ENCODE results near the gene UCKL1. TPM values are rescaled to one million over a fixed set of nuclear protein-coding genes. Genes with fewer than 3 reads are reported as not detected.

UCKL1 gene
- polyA plus RNA-seq, 3 donors, result 10.9 to 65.8 (median 14.5) TPM

GRCh38 chr20:63964412-63964811 lies 8.2 kb upstream of the UCKL1 start:
- Histone ChIP-seq H4K20me1 (ENCODE audit: insufficient read depth, low read length) (no peaks in the 10 kb centered on the region), H3K4me1 (ENCODE audit: control insufficient read depth in 1 of 2, insufficient read depth in 2 of 2, low read length in 2 of 2) (peaks cover 6 to 8% of the 10 kb centered on the region in 2 donors), H3K4me3 (replicated peaks in 1 of 3; ENCODE audit: low read depth in 2 of 3, low read length in 3 of 3) (no peak overlapping the region), H3K9ac (ENCODE audit: insufficient read depth, low read length, poor library complexity, severe bottlenecking) (no peak overlapping the region), H3K27me3 (ENCODE audit: control insufficient read depth in 2 of 2, insufficient read depth in 2 of 2, low read length in 2 of 2) (peaks cover 0 to 3% of the 10 kb centered on the region in 2 donors), H3K9me3 (replicated peaks in 1 of 2; ENCODE audit: control insufficient read depth in 1 of 2, insufficient read depth in 1 of 2, low read length in 2 of 2) (peaks cover 0 to 24% of the 10 kb centered on the region in 2 donors), H3K27ac (ENCODE audit: low read depth in 1 of 2, low read length in 2 of 2) (no peak overlapping the region), H3K4me2 (replicated peaks; ENCODE audit: extremely low read depth, low read length, poor library complexity, severe bottlenecking) (no peak overlapping the region), H3K79me2 (ENCODE audit: insufficient read depth, low read length) (no peaks in the 10 kb centered on the region), H2AFZ (ENCODE audit: insufficient read depth, low read depth, low read length, poor library complexity, severe bottlenecking) (no peak overlapping the region), H3K36me3 (replicated peaks in 1 of 2; ENCODE audit: control insufficient read depth in 1 of 2, insufficient read depth in 2 of 2, low read length in 2 of 2) (peaks cover 4 to 16% of the 10 kb centered on the region in 2 donors)
- Mint-ChIP-seq H3K27ac (no peak overlapping the region), H3K4me1 (peaks cover 8% of the 10 kb centered on the region), H3K4me3 (no peak overlapping the region), H3K36me3 (peaks cover 17 to 30% of the 10 kb centered on the region in 2 donors), H3K9me3 (peaks cover 0 to 32% (median 14%) of the 10 kb centered on the region in 7 donors), H3K27me3 (ENCODE audit: low read depth in 3 of 3) (peaks cover 4 to 7% (median 5%) of the 10 kb centered on the region in 3 donors)
- TF ChIP-seq CTCF (IDR thresholded peaks at IDR 0.05), result no peak
- no peak for DNase-seq
- intact Hi-C loops (cut with micrococcal nuclease), result no loop called here
- 95% methylated on average over 10 of the region's 16 CpGs for WGBS (ENCODE audit: insufficient coverage)

DNA sequence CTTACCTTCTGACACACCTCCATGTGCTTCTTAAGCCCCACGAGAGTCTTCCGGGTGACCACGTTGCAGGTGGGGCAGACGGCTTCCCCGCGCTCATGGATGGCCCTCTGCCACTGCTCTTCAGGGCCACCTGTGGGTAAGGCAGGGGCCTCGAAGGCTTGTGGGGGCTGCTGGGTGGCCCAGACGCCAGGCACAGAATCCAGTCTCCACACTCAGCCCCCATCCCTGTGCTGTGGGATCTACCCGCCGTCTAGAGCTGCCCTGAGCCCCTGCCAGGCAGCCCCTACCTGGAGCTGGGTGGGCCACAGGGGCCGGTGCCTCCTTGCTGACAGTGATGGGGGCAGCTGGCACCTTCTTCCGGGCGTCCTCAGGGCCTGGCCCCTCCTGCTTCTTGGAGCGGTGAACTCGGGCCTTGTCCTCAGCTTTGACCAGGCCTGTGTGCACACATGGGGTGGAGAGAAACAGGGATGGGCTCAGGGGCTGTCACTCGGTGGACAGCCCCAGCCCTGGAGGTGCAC lies 7.6 kb upstream of the UCKL1 start:
- H3K4me3 Mint-ChIP-seq, result no peak overlapping the region
- no peak for DNase-seq

More for the DNA sequence above, 7.6 kb upstream of the UCKL1 start:
- no peaks in the 10 kb centered on the region for H3K79me2 ChIP-seq (ENCODE audit: insufficient read depth, low read length)
- Mint-ChIP-seq H3K9me3 (peaks cover 0 to 30% (median 13%) of the 10 kb centered on the region in 7 donors), H3K27me3 (ENCODE audit: low read depth in 3 of 3) (peaks cover 3 to 4% (median 4%) of the 10 kb centered on the region in 3 donors), H3K4me1 (peaks cover 5% of the 10 kb centered on the region), H3K36me3 (peaks cover 17 to 29% of the 10 kb centered on the region in 2 donors), H3K27ac (no peak overlapping the region)
- peaks cover 4 to 16% of the 10 kb centered on the region in 2 donors for H3K36me3 ChIP-seq (replicated peaks in 1 of 2; ENCODE audit: control insufficient read depth in 1 of 2, insufficient read depth in 2 of 2, low read length in 2 of 2)
- peaks cover 0 to 3% of the 10 kb centered on the region in 2 donors for H3K27me3 ChIP-seq (ENCODE audit: control insufficient read depth in 2 of 2, insufficient read depth in 2 of 2, low read length in 2 of 2)
- peaks cover 2 to 4% of the 10 kb centered on the region in 2 donors for H3K4me1 ChIP-seq (ENCODE audit: control insufficient read depth in 1 of 2, insufficient read depth in 2 of 2, low read length in 2 of 2)
- peaks cover 0 to 24% of the 10 kb centered on the region in 2 donors for H3K9me3 ChIP-seq (replicated peaks in 1 of 2; ENCODE audit: control insufficient read depth in 1 of 2, insufficient read depth in 1 of 2, low read length in 2 of 2)
- H3K9ac ChIP-seq (ENCODE audit: insufficient read depth, low read length, poor library complexity, severe bottlenecking), result no peak overlapping the region
- intact Hi-C loops (cut with micrococcal nuclease), result no loop called here
- 94% methylated on average over 14 of the region's 16 CpGs for WGBS (ENCODE audit: insufficient coverage)
- H2AFZ ChIP-seq (ENCODE audit: insufficient read depth, low read depth, low read length, poor library complexity, severe bottlenecking), result no peak overlapping the region
- H4K20me1 ChIP-seq (ENCODE audit: insufficient read depth, low read length), result no peaks in the 10 kb centered on the region
- H3K27ac ChIP-seq (ENCODE audit: low read depth in 1 of 2, low read length in 2 of 2), result no peak overlapping the region
- H3K4me3 ChIP-seq (replicated peaks in 1 of 3; ENCODE audit: low read depth in 2 of 3, low read length in 3 of 3), result no peak overlapping the region
- no peak overlapping the region for H3K4me2 ChIP-seq (replicated peaks; ENCODE audit: extremely low read depth, low read length, poor library complexity, severe bottlenecking)
- no peak for TF ChIP-seq CTCF (IDR thresholded peaks at IDR 0.05)
